Mesenchymal stem cell (in vitro differentiated cells and primary cell): ENCODE data around the gene CRPPA. TPM values are rescaled to one million over a fixed set of nuclear protein-coding genes. Genes with fewer than 3 reads are reported as not detected.

ENCODE experiments used
- DNase-seq: peaks from one replicate; pipeline ENCODE4 v3.0.0-alpha.2; 2013
- H2AFZ ChIP-seq: one replicate; pipeline ENCODE4 v1.6.1; 2013; ENCODE audit warnings: low read depth, mild to moderate bottlenecking, control low read depth, inconsistent platforms, low read length, moderate library complexity
- H2AK5ac ChIP-seq: 2 replicates; pipeline ENCODE4 v1.6.1; 2013; ENCODE audit warnings: low read length, moderate library complexity, mild to moderate bottlenecking, inconsistent platforms; ENCODE audit not compliant: severe bottlenecking
- H2BK120ac ChIP-seq: one replicate; pipeline ENCODE4 v1.6.1; 2013; ENCODE audit warnings: low read depth, mild to moderate bottlenecking, inconsistent platforms, low read length, moderate library complexity
- H2BK12ac ChIP-seq, 2 experiments: one replicate each; pipeline ENCODE4 v1.6.1; 2013; ENCODE audit warnings: inconsistent platforms in 2 of 2, low read length in 2 of 2, mild to moderate bottlenecking in 2 of 2, moderate library complexity in 2 of 2, control low read depth in 1 of 2
- H2BK15ac ChIP-seq: one replicate; pipeline ENCODE4 v1.6.1; 2013; ENCODE audit warnings: mild to moderate bottlenecking, low read depth, inconsistent platforms; ENCODE audit not compliant: poor library complexity, severe bottlenecking
- H2BK5ac ChIP-seq: 2 replicates; pipeline ENCODE4 v1.6.1; 2013; ENCODE audit warnings: low read depth, mild to moderate bottlenecking, low read length, control low read depth, inconsistent platforms; ENCODE audit not compliant: poor library complexity, severe bottlenecking
- H3K14ac ChIP-seq, 2 experiments: one replicate each; pipeline ENCODE4 v1.6.1; 2013; ENCODE audit warnings: inconsistent platforms in 2 of 2, low read length in 2 of 2, control low read depth in 1 of 2, mild to moderate bottlenecking in 1 of 2, moderate library complexity in 1 of 2
- H3K18ac ChIP-seq, 2 experiments: one replicate each; pipeline ENCODE4 v1.6.1; 2013; ENCODE audit warnings: inconsistent platforms in 2 of 2, low read length in 2 of 2, control low read depth in 1 of 2, low read depth in 1 of 2, mild to moderate bottlenecking in 1 of 2
- H3K23ac ChIP-seq, 2 experiments: one replicate each; pipeline ENCODE4 v1.6.1; 2013; ENCODE audit warnings: inconsistent platforms in 2 of 2, low read length in 2 of 2, mild to moderate bottlenecking in 2 of 2, moderate library complexity in 2 of 2, control low read depth in 1 of 2
- H3K27ac ChIP-seq: 2 replicates; pipeline ENCODE4 v1.5.1; 2013; ENCODE audit warnings: mild to moderate bottlenecking, moderate library complexity, low read length, control low read depth, inconsistent platforms; ENCODE audit not compliant: poor library complexity, severe bottlenecking
- H3K27me3 ChIP-seq, 2 experiments: 2 replicates each; pipeline versions ENCODE4 v1.6.1 to v1.7.0; 2013; ENCODE audit warnings: low read length in 2 of 2, mild to moderate bottlenecking in 2 of 2, moderate library complexity in 2 of 2, control low read depth in 1 of 2, inconsistent platforms in 1 of 2; ENCODE audit not compliant: control insufficient read depth in 1 of 2, insufficient read depth in 1 of 2
- H3K36me3 ChIP-seq, 2 experiments: 2 replicates each; pipeline versions ENCODE4 v1.6.1 to v1.7.0; 2013; ENCODE audit warnings: low read length in 2 of 2, control low read depth in 1 of 2, inconsistent platforms in 1 of 2, low read depth in 1 of 2, mild to moderate bottlenecking in 1 of 2; ENCODE audit not compliant: insufficient read depth in 2 of 2, control insufficient read depth in 1 of 2
- H3K4ac ChIP-seq, 2 experiments: one replicate each; pipeline ENCODE4 v1.6.1; 2013; ENCODE audit warnings: inconsistent platforms in 2 of 2, low read length in 2 of 2, mild to moderate bottlenecking in 2 of 2, moderate library complexity in 2 of 2, control low read depth in 1 of 2, low read depth in 1 of 2
- H3K4me1 ChIP-seq: 2 replicates; pipeline ENCODE4 v1.6.1; 2013; ENCODE audit warnings: low read depth, low read length, control low read depth; ENCODE audit not compliant: control insufficient read depth, insufficient read depth
- H3K4me2 ChIP-seq: 2 replicates; pipeline ENCODE4 v1.6.1; 2013; ENCODE audit warnings: low read length, mild to moderate bottlenecking, inconsistent platforms; ENCODE audit not compliant: poor library complexity, severe bottlenecking
- H3K4me3 ChIP-seq, 2 experiments: 2 replicates each; pipeline versions ENCODE4 v1.5.1 to v1.7.0; 2013; ENCODE audit warnings: low read length in 2 of 2, mild to moderate bottlenecking in 2 of 2, control low read depth in 1 of 2, low read depth in 1 of 2; ENCODE audit not compliant: insufficient read depth in 1 of 2
- H3K79me1 ChIP-seq: replicated peaks from 2 replicates; pipeline ENCODE4 v1.6.1; 2013; ENCODE audit warnings: mild to moderate bottlenecking, control low read depth, low read length, inconsistent platforms; ENCODE audit not compliant: poor library complexity, severe bottlenecking
- H3K9ac ChIP-seq: 2 replicates; pipeline ENCODE4 v1.7.0; 2013; ENCODE audit warnings: mild to moderate bottlenecking, low read length, moderate library complexity
- H3K9me3 ChIP-seq: 2 replicates; pipeline ENCODE4 v1.7.0; 2013; ENCODE audit warnings: mild to moderate bottlenecking, low read length; ENCODE audit not compliant: control insufficient read depth
- H4K8ac ChIP-seq: one replicate; pipeline ENCODE4 v1.6.1; 2013; ENCODE audit warnings: inconsistent platforms, mild to moderate bottlenecking, low read length, moderate library complexity
- H4K91ac ChIP-seq: one replicate; pipeline ENCODE4 v1.6.1; 2013; ENCODE audit warnings: mild to moderate bottlenecking, low read length, inconsistent platforms
- WGBS: methylation state at CpG from one replicate; pipeline ENCODE4 v1.1.7; 2013; ENCODE audit warnings: mixed read lengths; 5-methylcytosine and 5-hydroxymethylcytosine counted together
- polyA plus RNA-seq, 2 experiments: library from polyadenylated mRNA; stranded (reverse); fragments of 200-250 nt; gene quantifications; one replicate each; pipeline ENCODE4 v1.2.3, GENCODE V29; 2013

Gene CRPPA
- 0.73 TPM for polyA plus RNA-seq (2013, experiment 1 of 2)
- polyA plus RNA-seq (2013, experiment 2 of 2), result 1.1 TPM

GRCh38 chr7:16421333-16422102 lies at the start of gene CRPPA:
Gene CRPPA, minus strand, starts transcription at chr7:16421538. Its CDS starts 216 bp downstream, at chr7:16421322.
- H4K8ac ChIP-seq, result peak within 1 kb of the TSS; percentile 100
- peaks cover 11% of the 10 kb centered on the region for H3K79me1 ChIP-seq
- H3K4me1 ChIP-seq, result peaks cover 11% of the 10 kb centered on the region
- H3K14ac ChIP-seq, result peak within 1 kb of the TSS; percentile 59 to 96
- H3K4me2 ChIP-seq, result peak within 1 kb of the TSS; percentile 88
- H2AK5ac ChIP-seq, result peak within 1 kb of the TSS; percentile 61
- WGBS, result 4% methylated on average over 42 of the region's 50 CpGs
- no peaks in the 10 kb centered on the region for H3K9me3 ChIP-seq
- peak within 1 kb of the TSS; percentile 92 to 99 for H3K4ac ChIP-seq
- peak within 1 kb of the TSS; percentile 65 to 82 for H3K4me3 ChIP-seq
- peak within 1 kb of the TSS; percentile 100 for H2BK5ac ChIP-seq
- H3K36me3 ChIP-seq, result no peaks in the 10 kb centered on the region
- H3K27me3 ChIP-seq, result no peaks in the 10 kb centered on the region
- DNase-seq, result peak; percentile 52
- peak within 1 kb of the TSS in 1 of 2 experiments; percentile 99 for H3K23ac ChIP-seq
- peak within 1 kb of the TSS; percentile 99 for H4K91ac ChIP-seq
- peak within 1 kb of the TSS; percentile 99 for H2BK120ac ChIP-seq
- peak within 1 kb of the TSS; percentile 91 for H3K9ac ChIP-seq
- peak within 1 kb of the TSS; percentile 99 for H3K27ac ChIP-seq
- peak within 1 kb of the TSS; percentile 89 for H2AFZ ChIP-seq
- H3K18ac ChIP-seq, result peak within 1 kb of the TSS; percentile 96 to 98
- peak within 1 kb of the TSS; percentile 63 to 67 for H2BK12ac ChIP-seq
- H2BK15ac ChIP-seq, result peak within 1 kb of the TSS; percentile 96

- H3K36me3 ChIP-seq, result no peaks in the 10 kb centered on the region
- H3K4me1 ChIP-seq, result peaks cover 4% of the 10 kb centered on the region
- no peak within 1 kb of the TSS for H2BK5ac ChIP-seq
- peak within 1 kb of the TSS; percentile 34 for H3K4me2 ChIP-seq
- H3K23ac ChIP-seq, result no peak within 1 kb of the TSS
- no peaks in the 10 kb centered on the region for H3K9me3 ChIP-seq
- no peaks in the 10 kb centered on the region for H3K27me3 ChIP-seq
- H3K18ac ChIP-seq, result no peak within 1 kb of the TSS
- DNase-seq, result no peak
- no peak within 1 kb of the TSS for H3K14ac ChIP-seq
- H2BK12ac ChIP-seq, result no peak within 1 kb of the TSS
- no peak within 1 kb of the TSS for H2AFZ ChIP-seq
- WGBS, result 65% methylated on average over 10 of the region's 10 CpGs
- H4K91ac ChIP-seq, result no peak within 1 kb of the TSS
- H2BK120ac ChIP-seq, result no peak within 1 kb of the TSS
- H4K8ac ChIP-seq, result no peak within 1 kb of the TSS
- no peak within 1 kb of the TSS for H2BK15ac ChIP-seq
- peak within 1 kb of the TSS; percentile 7 for H3K27ac ChIP-seq
- H3K9ac ChIP-seq, result peak within 1 kb of the TSS; percentile 66
- H3K4ac ChIP-seq, result no peak within 1 kb of the TSS
- H3K79me1 ChIP-seq, result no peaks in the 10 kb centered on the region
- peak within 1 kb of the TSS in 1 of 2 experiments; percentile 56 for H3K4me3 ChIP-seq
- H2AK5ac ChIP-seq, result no peak within 1 kb of the TSS
Observed at GRCh38 chr7:16465469-16466361, 44.4 kb upstream of the CRPPA start, which contains the start of gene SOSTDC1. Gene SOSTDC1, minus strand, starts transcription at chr7:16465738. Its CDS starts 70 bp downstream, at chr7:16465668.

- H2BK15ac ChIP-seq, result no peak overlapping the region
- H3K14ac ChIP-seq, result no peak overlapping the region
- no peak overlapping the region for H3K4me2 ChIP-seq
- H2AFZ ChIP-seq, result no peak overlapping the region
- no peaks in the 10 kb centered on the region for H3K27me3 ChIP-seq
- H3K27ac ChIP-seq, result no peak overlapping the region
- no peak overlapping the region for H3K4me3 ChIP-seq
- no peak overlapping the region for H3K4ac ChIP-seq
- H2AK5ac ChIP-seq, result no peak overlapping the region
- DNase-seq, result no peak
- no peaks in the 10 kb centered on the region for H3K36me3 ChIP-seq
- H3K9ac ChIP-seq, result no peak overlapping the region
- no peaks in the 10 kb centered on the region for H3K9me3 ChIP-seq
- H3K4me1 ChIP-seq, result peaks cover 4% of the 10 kb centered on the region
- H3K18ac ChIP-seq, result no peak overlapping the region
- 90% methylated on average over 7 of the region's 10 CpGs for WGBS
- H3K79me1 ChIP-seq, result no peaks in the 10 kb centered on the region
- H4K8ac ChIP-seq, result no peak overlapping the region
- H3K23ac ChIP-seq, result no peak overlapping the region
- H2BK5ac ChIP-seq, result no peak overlapping the region
- H2BK120ac ChIP-seq, result no peak overlapping the region
- H4K91ac ChIP-seq, result no peak overlapping the region
- no peak overlapping the region for H2BK12ac ChIP-seq
Observed at GRCh38 chr7:16463949-16464715, 42.8 kb upstream of the CRPPA start.
